CD4-positive, alpha-beta T cell treated with Interleukin-15 for 4 hours (primary cell): Measurements from ENCODE around the gene CHD9.

ENCODE experiments used
- DNase-seq: peaks from one replicate; pipeline ENCODE4 v3.0.0-alpha.2; 2020; ENCODE audit warnings: low spot score

CHD9 gene

DNA sequence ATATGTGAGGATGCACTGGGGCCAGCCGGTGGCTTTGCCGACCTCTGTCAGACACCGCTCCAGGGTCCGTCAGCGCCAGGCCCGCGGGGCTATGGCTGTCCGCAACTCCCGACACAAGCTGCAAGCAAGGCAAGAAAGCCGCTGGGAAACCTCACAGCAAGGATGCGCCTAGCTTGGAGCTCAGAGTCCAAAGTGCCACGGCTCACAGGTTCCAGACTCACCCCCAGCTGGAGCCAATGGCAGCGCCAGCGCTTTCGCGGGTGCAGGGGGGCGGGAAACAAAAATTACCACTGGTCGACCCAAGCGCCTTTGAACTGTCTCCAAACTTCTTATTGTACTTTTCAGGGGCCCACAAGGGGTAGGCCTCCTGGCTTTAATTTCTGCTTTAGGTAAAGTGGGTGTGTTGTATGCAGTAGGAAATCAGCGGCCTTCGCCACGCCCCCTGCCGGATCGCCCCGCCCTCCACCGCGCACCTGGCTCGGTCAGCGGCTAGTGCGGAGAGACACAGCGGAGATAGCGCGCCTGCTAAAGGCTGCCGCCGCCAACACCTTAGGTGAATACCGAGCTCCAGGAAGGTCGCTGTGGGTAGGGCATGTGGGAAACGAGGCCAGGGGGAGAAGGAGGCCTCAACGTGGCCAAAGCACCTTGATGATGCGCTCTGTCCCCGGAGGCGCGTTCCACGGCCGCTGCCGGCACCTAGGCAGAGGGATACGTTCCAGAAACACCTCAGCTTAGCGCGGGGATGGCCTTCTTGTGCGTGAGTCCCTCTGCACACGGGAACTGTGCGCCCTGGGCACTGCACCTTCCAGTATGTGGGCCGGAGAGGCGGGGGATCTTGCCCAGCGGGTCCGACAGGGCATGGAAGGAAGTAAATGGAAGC, 318.4 kb downstream of the CHD9 start:
- peak; percentile 80 for DNase-seq

DNA sequence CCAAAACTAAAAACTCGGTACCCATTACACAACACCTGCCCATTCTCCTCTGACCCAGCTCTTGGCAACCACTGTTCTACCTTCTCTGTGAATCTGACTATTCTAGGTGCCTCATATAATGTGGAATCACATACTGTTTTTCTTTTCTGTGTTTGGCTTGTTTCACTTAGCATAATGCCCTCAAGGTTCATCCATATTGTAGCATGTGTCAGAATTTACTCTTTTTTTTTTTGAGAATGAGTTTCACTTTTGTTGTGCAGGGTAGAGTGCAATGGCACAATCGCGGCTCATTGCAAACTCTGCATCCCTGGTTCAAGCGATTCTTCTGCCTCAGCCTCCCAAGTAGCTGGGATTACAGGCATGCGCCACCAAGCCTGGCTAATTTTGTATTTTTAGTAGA, 320.0 kb downstream of the CHD9 start:
- no peak for DNase-seq

DNA sequence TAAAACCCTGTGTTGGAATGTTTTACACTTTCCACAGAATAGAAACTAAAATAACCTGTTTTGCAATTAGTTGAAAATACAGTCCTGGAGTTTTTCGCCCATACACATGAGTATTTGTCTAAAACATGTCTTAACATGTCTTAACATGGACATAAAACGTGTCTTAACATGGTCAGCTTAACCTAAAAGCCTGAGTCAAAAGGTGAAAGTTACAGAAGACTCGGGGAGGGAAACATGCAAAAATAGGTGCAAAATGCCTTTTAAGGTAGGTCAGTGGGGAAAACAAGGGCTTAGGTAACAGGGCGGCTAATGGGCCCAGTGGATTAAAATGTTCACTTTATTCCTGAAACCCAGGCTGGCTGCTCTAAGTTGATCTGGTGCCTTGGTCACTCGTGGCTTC, 323.3 kb downstream of the CHD9 start:
- DNase-seq = no peak
